H1 (cell line): Measurements from ENCODE around the gene SPSB1. TPM values are rescaled to one million over a fixed set of nuclear protein-coding genes. Genes with fewer than 3 reads are reported as not detected.
A peak's percentile ranks its signal among the peaks of the same experiment; 100 is the strongest.

Source experiments
- CTCF ChIA-PET: fragments of 300-600 bp; sonication (Branson Sonifier 250); formaldehyde crosslinking; loops from one replicate; lab custom pipeline; 2021; ENCODE audit not compliant: partially characterized antibody; lab: Charles Lee
- POLR2A ChIA-PET: fragments of 300-600 bp; sonication (Branson Sonifier 250); formaldehyde crosslinking; loops from one replicate; lab custom pipeline; 2021; ENCODE audit warnings: inconsistent platforms; ENCODE audit not compliant: partially characterized antibody; lab: Charles Lee
- DNase-seq, 2 experiments: peaks; one replicate each; pipeline versions ENCODE4 v3.0.0 to v3.0.0-alpha.2; 2010 to 2022; ENCODE audit warnings: low spot score in 2 of 2, low read depth in 1 of 2, mixed read lengths in 1 of 2
- FAIRE-seq: peaks from 2 replicates; lab custom pipeline; 2011; peaks lifted over from hg19 to GRCh38; lab: Jason Lieb, UNC
- H2AFZ ChIP-seq: 2 replicates; pipeline ENCODE4 v1.8.1; 2012; ENCODE audit warnings: low read length, inconsistent platforms
- H2AK5ac ChIP-seq: 2 replicates; pipeline ENCODE4 v1.6.1; 2013; ENCODE audit warnings: low read depth, low read length
- H2BK120ac ChIP-seq: replicated peaks from 2 replicates; pipeline ENCODE3; 2013; ENCODE audit warnings: low read depth, low read length, inconsistent platforms
- H2BK12ac ChIP-seq: 2 replicates; pipeline ENCODE4 v1.6.1; 2013; ENCODE audit warnings: low read depth, low read length
- H2BK15ac ChIP-seq: 2 replicates; pipeline ENCODE4 v1.6.1; 2013; ENCODE audit warnings: low read length
- H2BK20ac ChIP-seq: 2 replicates; pipeline ENCODE4 v1.6.1; 2013; ENCODE audit warnings: low read length
- H2BK5ac ChIP-seq: 2 replicates; pipeline ENCODE4 v1.6.1; 2013; ENCODE audit warnings: low read depth, low read length
- H3K14ac ChIP-seq: 2 replicates; pipeline ENCODE4 v1.6.1; 2013; ENCODE audit warnings: inconsistent platforms; ENCODE audit not compliant: insufficient read length
- H3K18ac ChIP-seq: 2 replicates; pipeline ENCODE4 v1.6.1; 2013; ENCODE audit warnings: low read length; ENCODE audit errors: extremely low read depth
- H3K23ac ChIP-seq: 2 replicates; pipeline ENCODE4 v1.6.1; 2013; ENCODE audit warnings: inconsistent platforms; ENCODE audit not compliant: insufficient read length
- H3K23me2 ChIP-seq: 2 replicates; pipeline ENCODE4 v1.6.1; 2013; ENCODE audit warnings: low read depth, low read length
- H3K27ac ChIP-seq: 2 replicates; pipeline ENCODE4 v1.6.1; 2011; ENCODE audit warnings: low read depth, low read length, inconsistent platforms
- H3K27me3 ChIP-seq, 4 experiments: replicated peaks in 1 of 4; 1 replicate in 1 of 4; 2 replicates in 3 of 4; pipeline versions ENCODE4 v1.6.1 to v1.8.1; 2011 to 2013; ENCODE audit warnings: low read length in 3 of 4, mild to moderate bottlenecking in 3 of 4, inconsistent platforms in 2 of 4, mixed read lengths in 2 of 4, moderate library complexity in 1 of 4; ENCODE audit not compliant: control insufficient read depth in 3 of 4, insufficient read depth in 3 of 4; ENCODE audit errors: extremely low read depth in 1 of 4
- H3K36me3 ChIP-seq, 4 experiments: 2 replicates each; pipeline versions ENCODE4 v1.6.1 to v1.8.1; 2011 to 2013; ENCODE audit warnings: mild to moderate bottlenecking in 4 of 4, low read length in 3 of 4, moderate library complexity in 2 of 4, control low read depth in 1 of 4, inconsistent platforms in 1 of 4; ENCODE audit not compliant: insufficient read depth in 4 of 4, control insufficient read depth in 2 of 4
- H3K4ac ChIP-seq: replicated peaks from 2 replicates; pipeline ENCODE3; 2013; ENCODE audit warnings: low read length, low read depth, mixed read lengths, inconsistent platforms; ENCODE audit not compliant: insufficient read length
- H3K4me1 ChIP-seq, 4 experiments: replicated peaks in 1 of 4; 1 replicate in 1 of 4; 2 replicates in 3 of 4; pipeline versions ENCODE4 v1.6.1 to v1.8.1; 2011 to 2013; ENCODE audit warnings: low read length in 3 of 4, inconsistent platforms in 2 of 4, mixed read lengths in 1 of 4; ENCODE audit not compliant: insufficient read depth in 4 of 4, control insufficient read depth in 3 of 4
- H3K4me2 ChIP-seq, 2 experiments: 2 replicates each; pipeline versions ENCODE4 v1.6.1 to v1.8.1; 2011 to 2013; ENCODE audit warnings: low read depth in 2 of 2, low read length in 2 of 2, control low read depth in 1 of 2, inconsistent platforms in 1 of 2, mild to moderate bottlenecking in 1 of 2; ENCODE audit not compliant: insufficient read depth in 1 of 2
- H3K4me3 ChIP-seq, 4 experiments: fragments of 200-600, 300-600 bp in 1 of 4; sonication (generic), shearing (Covaris generic), sonication (Bioruptor Twin) in 1 of 4; 2 replicates each; pipeline versions ENCODE4 v1.5.1 to v1.8.1; 2011 to 2016; ENCODE audit warnings: low read length in 4 of 4, low read depth in 3 of 4, control low read depth in 2 of 4, inconsistent platforms in 2 of 4, mild to moderate bottlenecking in 2 of 4, mixed read lengths in 1 of 4, moderate library complexity in 1 of 4; ENCODE audit not compliant: insufficient read depth in 2 of 4; ENCODE audit errors: extremely low read depth in 1 of 4
- H3K56ac ChIP-seq: replicated peaks from 2 replicates; pipeline ENCODE3; 2013; ENCODE audit warnings: low read depth, mild to moderate bottlenecking, mixed read lengths, low read length, inconsistent platforms; ENCODE audit not compliant: insufficient read length
- H3K79me1 ChIP-seq: 2 replicates; pipeline ENCODE4 v1.6.1; 2013; ENCODE audit warnings: low read depth, low read length, control low read depth
- H3K79me2 ChIP-seq, 2 experiments: 2 replicates each; pipeline versions ENCODE4 v1.6.1 to v1.8.1; 2012 to 2013; ENCODE audit warnings: low read length in 2 of 2, mild to moderate bottlenecking in 2 of 2, inconsistent platforms in 1 of 2; ENCODE audit not compliant: insufficient read depth in 2 of 2, control insufficient read depth in 1 of 2
- H3K9ac ChIP-seq, 4 experiments: replicated peaks in 1 of 4; 1 replicate in 1 of 4; 2 replicates in 3 of 4; pipeline versions ENCODE4 v1.6.1 to v1.8.1; 2011 to 2013; ENCODE audit warnings: low read depth in 3 of 4, low read length in 3 of 4, control low read depth in 2 of 4, mild to moderate bottlenecking in 2 of 4, moderate library complexity in 2 of 4, inconsistent platforms in 1 of 4; ENCODE audit errors: extremely low read depth in 1 of 4
- H3K9me3 ChIP-seq, 2 experiments: 2 replicates each; pipeline versions ENCODE4 v1.6.1 to v1.8.1; 2012 to 2013; ENCODE audit warnings: mild to moderate bottlenecking in 2 of 2, moderate library complexity in 2 of 2, control low read depth in 1 of 2, inconsistent platforms in 1 of 2, low read depth in 1 of 2, low read length in 1 of 2, mixed read lengths in 1 of 2; ENCODE audit not compliant: insufficient read depth in 2 of 2
- H4K20me1 ChIP-seq, 2 experiments: replicated peaks in 1 of 2; 2 replicates each; pipeline versions ENCODE3 to v1.8.1; 2011 to 2013; ENCODE audit warnings: inconsistent platforms in 2 of 2, low read length in 2 of 2, mild to moderate bottlenecking in 1 of 2; ENCODE audit not compliant: insufficient read depth in 2 of 2, control insufficient read depth in 1 of 2
- H4K5ac ChIP-seq: 2 replicates; pipeline ENCODE4 v1.6.1; 2013; ENCODE audit warnings: low read length, low read depth, mixed read lengths, inconsistent platforms; ENCODE audit not compliant: insufficient read length
- H4K8ac ChIP-seq: 2 replicates; pipeline ENCODE4 v1.8.0; 2013; ENCODE audit warnings: mild to moderate bottlenecking, moderate library complexity, low read length, inconsistent platforms; ENCODE audit not compliant: insufficient read depth; ENCODE audit errors: extremely low read depth
- H4K91ac ChIP-seq: replicated peaks from 2 replicates; pipeline ENCODE3; 2013; ENCODE audit warnings: low read length, mixed read lengths, inconsistent platforms; ENCODE audit not compliant: insufficient read length
- BCL11A ChIP-seq, 2 experiments: IDR thresholded peaks; one replicate each; pipeline ENCODE4 v1.6.1; 2011; ENCODE audit warnings: low read depth in 2 of 2, low read length in 2 of 2, mild to moderate bottlenecking in 2 of 2
- CBX8 ChIP-seq: fragments of 300-800, 300-1000 bp; sonication (generic); IDR thresholded peaks from 2 replicates; pipeline ENCODE4 v1.7.1; 2016; ENCODE audit warnings: low read depth, low read length, borderline replicate concordance
- POLR2A ChIP-seq, 2 experiments: IDR thresholded peaks; 1 replicate in 1 of 2; 2 replicates in 1 of 2; pipeline ENCODE4 v1.6.1; 2011; ENCODE audit warnings: low read depth in 2 of 2, low read length in 2 of 2, mild to moderate bottlenecking in 2 of 2; ENCODE audit errors: control extremely low read depth in 1 of 2
- RNF2 ChIP-seq: fragments of 200-900, 300-1000 bp; sonication (generic); IDR thresholded peaks from 2 replicates; pipeline ENCODE4 v1.7.1; 2016; ENCODE audit warnings: borderline replicate concordance, low read depth, mild to moderate bottlenecking, antibody characterized with exemption, low read length; ENCODE audit not compliant: poor library complexity, severe bottlenecking; ENCODE audit errors: missing control alignments
- SRF ChIP-seq: IDR thresholded peaks from 2 replicates; pipeline ENCODE4 v1.6.1; 2011; ENCODE audit warnings: mild to moderate bottlenecking, low read depth, low read length, moderate library complexity
- WGBS, 2 experiments: shearing (Covaris generic) in 1 of 2; methylation state at CpG; one replicate each; pipeline versions ENCODE4 v1.1.6 to v1.1.7; 2013 to 2015; ENCODE audit warnings: low lambda C conversion rate in 2 of 2, mixed read lengths in 2 of 2, inconsistent platforms in 1 of 2, low coverage in 1 of 2, missing lambda C conversion rate in 1 of 2; ENCODE audit not compliant: insufficient replicate concordance in 2 of 2, insufficient coverage in 1 of 2, insufficient read length in 1 of 2; ENCODE audit errors: extremely low coverage in 1 of 2, missing lambda C conversion rate in 1 of 2; 5-methylcytosine and 5-hydroxymethylcytosine counted together
- polyA plus RNA-seq, 7 experiments: library from polyadenylated mRNA; depleted of rRNA in 3 of 7; stranded (reverse) in 5 of 7; unstranded in 2 of 7; fragments of >200 nt in 5 of 7; fragments of 200-250 nt in 2 of 7; gene quantifications; 1 replicate in 5 of 7; 2 replicates in 1 of 7; 4 replicates in 1 of 7; pipeline versions ENCODE4 v1.2.1 to v1.2.3, GENCODE V29; 2011 to 2013; ENCODE audit warnings: missing spikeins in 2 of 7, mixed read lengths in 2 of 7
- total RNA-seq: library from RNA; stranded (reverse); fragmentation: NEBNext Ultra II Directional; extraction: Animal tissue kit (Norgen Biotek cat#: 25700); gene quantifications from 2 replicates; pipeline ENCODE4 v1.2.1, GENCODE V29; 2021

The SPSB1 gene
- total and polyA plus RNA-seq, 2 of the 8 experiments (the other 6 are each of a cell fraction or from before 2014, with no cell fraction given), result 5.3 to 6.4 TPM

DNA sequence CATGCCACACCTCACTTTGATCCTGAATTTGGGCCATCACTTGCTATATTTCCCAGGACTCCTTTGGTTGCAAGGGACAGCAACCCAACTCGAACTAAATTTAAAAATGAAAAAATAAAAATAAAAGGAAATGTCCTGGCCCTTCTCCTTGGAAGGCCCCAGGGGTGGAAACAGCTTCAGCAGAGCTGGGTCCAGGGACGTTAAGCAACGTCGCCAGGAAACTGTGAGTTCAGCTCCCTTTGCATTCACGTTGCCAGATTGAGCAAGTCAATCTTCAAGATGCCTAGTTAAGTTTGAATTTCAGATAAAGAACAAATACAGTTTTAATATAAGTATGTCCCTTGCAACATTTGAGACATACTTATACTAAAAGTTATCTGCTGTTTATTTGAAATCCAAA, 14.6 kb upstream of the SPSB1 start:
- no peak overlapping the region for H4K8ac ChIP-seq
- H3K79me2 ChIP-seq, result no peaks in the 10 kb centered on the region
- H2AFZ ChIP-seq, result 0 out of 2 replicates have a peak overlapping the region, but pooled peaks have one; percentile 5
- H3K9me3 ChIP-seq, result no peaks in the 10 kb centered on the region
- H3K56ac ChIP-seq, result no peak overlapping the region
- no peak overlapping the region for H4K5ac ChIP-seq
- H3K4me2 ChIP-seq, result no peak overlapping the region
- no peaks in the 10 kb centered on the region for H4K20me1 ChIP-seq
- H2BK5ac ChIP-seq, result no peak overlapping the region
- H2BK120ac ChIP-seq, result no peak overlapping the region
- WGBS, 2 experiments, result 90% methylated on average over 5 of the region's 5 CpGs; no CpG with 5 or more reads in 1 of the 2 experiments
- no peaks in the 10 kb centered on the region; the same call in 1 of the 2 replicates for H3K23me2 ChIP-seq
- no peak overlapping the region for H3K23ac ChIP-seq
- H3K14ac ChIP-seq, result no peak overlapping the region
- H2BK15ac ChIP-seq, result no peak overlapping the region
- no peaks in the 10 kb centered on the region; a peak in 1 of 7 replicates for H3K27me3 ChIP-seq
- H3K79me1 ChIP-seq, result no peaks in the 10 kb centered on the region
- no peak overlapping the region for H3K4ac ChIP-seq
- no peak overlapping the region for H2AK5ac ChIP-seq
- no peak overlapping the region for H3K9ac ChIP-seq
- no peaks in the 10 kb centered on the region for H3K36me3 ChIP-seq
- H3K4me1 ChIP-seq, result peaks cover 0 to 14% (median 9%) of the 10 kb centered on the region in 4 experiments; a peak in 6 of 7 replicates
- no peak overlapping the region for H2BK20ac ChIP-seq
- DNase-seq, result no peak
- H3K18ac ChIP-seq, result no peak overlapping the region
- FAIRE-seq, result no peak
- TF ChIP-seq BCL11A (IDR thresholded peaks at IDR 0.05; ENCODE audit: low read depth in 2 of 2, low read length in 2 of 2) (no peak), CBX8 (no peak), POLR2A (IDR thresholded peaks at IDR 0.05; ENCODE audit: control extremely low read depth in 1 of 2, low read depth in 2 of 2, low read length in 2 of 2) (no peak), RNF2 (no peak), SRF (no peak)
- no peak overlapping the region for H2BK12ac ChIP-seq
- ChIA-PET POLR2A (no interaction called here), CTCF (interaction anchor here (0.9 to 6.6 kb wide), 3 partner anchors 9 to 11 kb away, joined by 3 to 61 read pairs (median 3); no protein-coding TSS in a partner anchor)
- no peak overlapping the region for H3K27ac ChIP-seq
- H3K4me3 ChIP-seq, result no peak overlapping the region
- no peak overlapping the region for H4K91ac ChIP-seq
